GM18519 (cell line): ENCODE data around the gene FITM1.

Experiments
- ATAC-seq: cut with Tn5 transposase; IDR thresholded peaks from one replicate; pipeline ENCODE4 v1.9.1; 2021; ENCODE audit warnings: mild to moderate bottlenecking, moderate library complexity; ENCODE audit not compliant: unreplicated experiment, low FRiP score

The FITM1 gene

DNA sequence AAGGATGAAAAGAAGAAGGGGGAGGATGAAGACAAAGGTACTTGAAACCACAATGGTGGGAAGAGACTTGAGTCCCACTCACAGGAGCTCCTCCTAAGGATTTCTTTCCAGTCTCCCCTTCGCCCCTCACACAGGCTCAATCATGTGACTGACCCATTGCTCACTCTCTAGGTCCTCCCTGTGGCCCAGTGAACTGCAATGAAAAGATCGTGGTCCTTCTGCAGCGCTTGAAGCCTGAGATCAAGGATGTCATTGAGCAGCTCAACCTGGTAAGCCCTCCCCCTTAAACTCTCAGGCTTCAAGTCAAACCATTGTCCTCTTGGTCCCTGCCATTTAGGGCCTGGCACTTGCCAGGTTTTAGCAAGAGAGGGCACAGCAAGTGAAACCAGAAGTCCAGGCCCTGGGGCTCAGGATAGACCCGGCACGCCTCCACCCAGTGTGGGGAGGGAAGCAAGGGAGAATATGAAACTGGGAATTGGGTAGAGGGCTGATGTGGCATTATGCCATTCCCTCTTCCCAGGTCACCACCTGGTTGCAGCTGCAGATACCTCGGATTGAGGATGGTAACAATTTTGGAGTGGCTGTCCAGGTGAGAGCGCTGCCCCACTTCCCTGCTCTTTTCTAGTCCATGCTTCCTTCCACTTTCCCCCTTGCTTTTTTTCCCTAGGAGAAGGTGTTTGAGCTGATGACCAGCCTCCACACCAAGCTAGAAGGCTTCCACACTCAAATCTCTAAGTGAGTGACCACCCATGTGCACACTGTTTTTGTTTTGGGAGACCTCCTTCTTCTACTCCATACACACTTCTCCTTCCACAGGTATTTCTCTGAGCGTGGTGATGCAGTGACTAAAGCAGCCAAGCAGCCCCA lies 7.3 kb downstream of the FITM1 start:
- no peak for ATAC-seq

DNA sequence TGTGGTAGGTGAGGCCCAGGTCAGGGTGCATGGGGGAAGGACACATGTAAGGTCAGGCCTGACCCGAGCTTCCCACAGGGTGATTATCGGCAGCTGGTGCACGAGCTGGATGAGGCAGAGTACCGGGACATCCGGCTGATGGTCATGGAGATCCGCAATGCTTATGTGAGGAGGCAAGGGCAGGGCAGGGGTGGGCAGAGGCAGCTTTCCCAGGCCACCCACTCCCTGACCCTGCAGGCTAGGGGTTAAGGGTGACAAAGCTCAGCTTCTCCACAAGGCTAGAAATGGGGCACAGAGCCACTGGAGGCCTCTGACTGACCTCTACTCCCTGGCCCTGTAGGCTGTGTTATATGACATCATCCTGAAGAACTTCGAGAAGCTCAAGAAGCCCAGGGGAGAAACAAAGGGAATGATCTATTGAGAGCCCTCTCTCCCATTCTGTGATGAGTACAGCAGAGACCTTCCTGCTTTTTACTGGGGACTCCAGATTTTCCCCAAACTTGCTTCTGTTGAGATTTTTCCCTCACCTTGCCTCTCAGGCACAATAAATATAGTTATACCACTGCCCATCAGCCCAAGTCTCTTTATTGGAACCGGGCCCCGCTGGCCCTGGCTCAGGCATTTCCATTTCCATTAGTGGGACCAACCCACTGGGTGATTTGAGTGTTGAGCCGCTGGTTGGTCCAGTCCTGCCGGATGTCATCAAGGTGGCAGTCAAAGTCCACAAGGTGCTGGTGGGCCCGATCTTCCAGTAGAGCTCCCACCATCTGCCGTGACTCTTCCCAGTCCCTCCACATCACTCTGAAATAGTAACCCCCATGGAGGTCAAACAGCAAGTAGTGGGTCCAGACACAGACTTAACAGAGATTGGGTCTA lies 8.2 kb downstream of the FITM1 start:
- ATAC-seq = no peak

DNA sequence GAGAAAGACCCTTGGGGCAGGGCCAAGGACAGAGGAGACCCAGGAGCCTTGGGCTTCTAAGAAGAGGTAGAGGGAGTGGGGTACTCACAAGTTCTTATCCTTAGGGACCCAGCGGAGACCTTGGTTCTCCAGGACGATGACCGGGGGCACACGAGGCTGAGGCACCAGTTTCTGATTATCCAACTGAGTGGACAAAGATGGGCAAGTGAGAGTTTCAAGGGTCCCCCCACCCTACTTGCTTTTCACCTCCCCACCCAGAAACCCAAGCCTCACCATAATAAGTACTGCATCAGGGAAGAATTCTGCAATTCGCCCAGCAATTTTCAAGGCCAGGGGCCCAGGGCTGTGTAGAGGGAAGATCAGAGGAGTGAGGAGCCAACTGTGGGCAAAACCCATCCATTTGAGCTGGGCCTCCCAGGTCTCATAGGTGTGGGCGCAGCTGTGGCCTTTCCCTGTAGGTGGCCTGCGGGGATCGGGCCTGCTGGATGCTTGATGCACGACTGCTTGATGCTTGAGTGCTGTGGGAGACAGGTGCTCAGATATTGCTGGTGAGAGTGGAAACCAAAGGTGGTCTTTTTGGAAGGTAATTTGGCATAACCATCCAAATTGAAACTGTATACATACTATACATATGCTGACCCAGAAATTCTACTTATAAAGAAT lies 8.9 kb downstream of the FITM1 start:
- no peak for ATAC-seq

DNA sequence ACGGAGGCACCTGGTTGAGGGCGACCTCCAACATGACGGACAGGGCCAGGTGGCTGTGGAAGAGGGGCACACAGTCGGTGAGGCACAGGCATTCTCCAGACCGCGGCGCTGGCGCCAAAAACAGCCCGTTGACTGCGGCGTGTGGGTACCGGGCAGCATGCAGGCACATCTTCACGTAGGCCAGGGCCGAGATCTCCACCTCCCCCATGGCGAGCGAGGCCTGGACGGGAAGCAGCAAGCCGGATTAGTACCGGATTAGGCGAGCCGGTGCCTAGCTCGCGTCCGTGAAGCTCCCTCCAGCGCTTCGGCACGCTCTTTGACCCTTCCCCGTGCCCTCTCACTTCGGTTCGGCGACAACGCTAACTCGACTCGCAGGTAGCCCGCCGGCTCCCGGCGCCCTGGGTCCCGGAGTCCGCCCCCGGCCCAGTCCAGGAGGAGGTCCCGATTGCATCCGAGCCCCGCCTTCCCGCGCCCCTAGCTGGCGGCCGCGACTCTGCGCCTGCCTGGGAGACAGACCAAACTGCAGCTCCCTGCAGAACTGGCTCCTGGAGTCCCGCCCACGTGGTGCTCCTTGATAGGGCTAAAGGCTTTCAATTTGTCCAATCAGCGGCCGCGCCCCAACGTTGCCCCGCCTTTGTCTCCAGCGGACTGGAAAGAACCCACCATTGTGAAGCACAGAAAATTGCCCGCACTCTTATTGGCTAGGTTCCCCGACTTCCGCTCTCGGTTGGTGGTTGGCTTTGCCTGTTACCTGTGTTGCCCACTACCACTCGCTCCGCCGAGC lies 10.8 kb downstream of the FITM1 start, which contains the start of gene EMC9:
Gene EMC9, minus strand, starts transcription at position 495 of the 784 bp plus-strand sequence. Its CDS starts 287 bp downstream, at position 208.
- ATAC-seq = peak; percentile 76

DNA sequence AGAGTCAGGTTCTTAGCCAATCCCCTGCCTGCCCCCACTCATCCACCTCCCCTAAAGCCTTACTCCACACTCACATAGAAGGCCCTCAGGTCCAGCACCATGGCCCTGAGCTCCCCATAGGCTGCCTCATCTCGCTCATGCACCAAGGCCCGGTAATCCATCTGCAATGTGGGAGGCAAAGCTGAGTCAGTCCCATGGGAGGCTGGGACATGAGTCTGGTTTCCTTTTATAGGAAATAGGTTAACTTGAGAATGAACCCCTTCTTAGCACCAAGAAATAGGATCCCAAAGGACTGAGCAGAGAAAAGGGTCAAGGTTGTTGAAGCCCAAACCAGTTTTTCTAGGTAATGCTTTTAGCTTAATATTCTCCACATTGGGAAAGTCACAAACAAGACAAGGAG lies 13.1 kb downstream of the FITM1 start:
- no peak for ATAC-seq

DNA sequence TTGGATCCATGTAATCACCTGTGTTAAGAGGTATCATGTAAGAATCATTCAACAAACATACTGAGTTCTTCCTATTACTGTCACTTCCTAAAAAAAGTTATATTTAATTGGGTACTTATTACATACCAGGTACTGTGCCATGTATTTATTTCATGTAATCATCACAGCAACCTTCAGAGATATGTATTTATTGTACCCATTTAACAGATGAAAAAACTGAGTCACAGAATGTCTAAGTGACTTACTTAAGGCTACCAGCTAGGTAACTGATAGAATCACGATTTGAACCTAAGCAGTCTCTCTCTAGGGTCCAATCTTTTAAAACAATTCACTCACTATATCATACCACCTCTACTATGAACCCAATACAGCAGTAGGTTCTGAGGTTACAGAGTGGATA lies 14.0 kb downstream of the FITM1 start:
- ATAC-seq = no peak

DNA sequence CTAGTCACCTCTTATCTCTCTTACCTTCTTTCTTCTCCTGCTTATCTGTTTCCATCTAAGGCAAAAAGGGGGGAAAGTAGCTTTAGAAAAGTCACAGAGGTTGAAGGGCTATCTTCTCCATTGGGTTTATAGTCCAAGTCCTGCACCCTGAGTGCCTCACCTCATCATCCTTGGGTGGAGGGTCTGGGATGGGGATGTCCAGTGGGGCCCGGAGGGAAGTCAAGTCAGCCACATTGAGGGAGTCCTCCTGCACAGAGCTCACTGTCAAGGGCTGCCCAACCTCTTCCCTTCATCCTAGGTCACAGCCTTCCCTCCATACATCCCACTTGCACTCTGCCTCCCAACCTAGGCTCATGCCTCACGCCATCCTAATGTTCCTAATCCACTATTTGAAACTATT lies 14.8 kb downstream of the FITM1 start:
- no peak for ATAC-seq

DNA sequence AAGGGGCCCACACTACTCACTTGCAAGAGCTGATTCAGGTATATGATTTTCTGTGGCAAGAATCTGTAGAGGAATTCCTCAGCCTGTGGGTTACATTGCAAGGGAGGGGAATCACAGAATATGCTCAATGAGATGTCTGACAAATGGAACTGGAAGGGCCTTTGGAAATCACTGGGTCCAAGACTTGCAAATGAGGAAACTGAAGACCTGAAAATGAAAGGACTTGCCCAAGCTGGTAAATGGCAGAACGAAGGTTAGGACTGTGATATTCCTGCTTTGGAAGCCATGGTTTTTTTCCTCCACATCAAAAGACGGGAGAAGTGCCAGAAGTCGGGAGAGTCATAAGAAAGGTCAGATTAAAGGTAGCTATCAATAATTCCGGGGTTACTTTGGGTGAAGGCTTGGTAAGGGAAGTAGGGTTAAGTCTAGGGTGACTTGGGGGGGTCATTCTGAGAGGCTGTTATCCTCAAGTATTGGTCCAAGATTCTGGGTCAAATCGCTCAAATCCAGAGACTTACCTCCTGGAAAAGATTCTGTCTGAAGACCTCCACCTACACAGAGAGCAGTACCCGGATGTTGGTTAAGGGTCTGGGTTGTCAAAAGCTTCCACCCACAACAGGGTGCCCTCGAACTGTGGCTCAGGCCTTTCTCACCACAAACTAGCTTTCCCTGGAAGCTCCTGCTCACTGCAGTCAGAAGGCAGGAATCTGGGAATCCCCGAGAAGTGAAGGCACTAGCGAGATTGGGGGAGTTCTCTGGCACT lies 15.4 kb downstream of the FITM1 start:
- ATAC-seq = no peak

DNA sequence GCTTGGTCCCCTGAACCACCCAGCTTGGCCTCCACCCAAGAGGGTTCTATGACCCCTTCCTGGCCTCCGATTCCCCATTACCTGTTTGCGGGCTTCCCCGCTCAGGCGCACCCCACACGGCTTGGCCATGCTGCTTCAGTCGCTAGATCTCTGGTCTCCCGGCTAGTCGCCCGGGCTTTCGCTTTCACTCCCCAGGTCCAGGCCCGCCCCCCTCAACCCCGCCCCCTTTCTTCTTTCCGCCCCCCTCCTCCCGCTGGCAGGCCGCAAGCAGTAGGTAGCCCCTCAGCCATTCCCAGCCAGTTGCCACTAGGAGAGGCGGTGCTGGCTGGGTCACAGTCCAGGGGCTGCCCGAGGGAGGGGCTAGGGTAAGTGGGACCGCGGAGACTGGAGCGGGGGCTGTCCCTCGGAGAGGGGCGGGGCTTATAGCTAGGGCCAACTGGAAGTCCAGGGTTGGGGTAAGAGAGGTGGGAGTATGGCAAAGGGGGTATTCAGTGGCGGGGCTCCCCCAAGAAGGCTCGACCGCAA lies 16.1 kb downstream of the FITM1 start, which contains the start of gene PSME2:
Gene PSME2, minus strand, starts transcription at position 158 of the 525 bp plus-strand sequence. Its CDS starts 29 bp downstream, at position 129.
- ATAC-seq = peak; percentile 41

DNA sequence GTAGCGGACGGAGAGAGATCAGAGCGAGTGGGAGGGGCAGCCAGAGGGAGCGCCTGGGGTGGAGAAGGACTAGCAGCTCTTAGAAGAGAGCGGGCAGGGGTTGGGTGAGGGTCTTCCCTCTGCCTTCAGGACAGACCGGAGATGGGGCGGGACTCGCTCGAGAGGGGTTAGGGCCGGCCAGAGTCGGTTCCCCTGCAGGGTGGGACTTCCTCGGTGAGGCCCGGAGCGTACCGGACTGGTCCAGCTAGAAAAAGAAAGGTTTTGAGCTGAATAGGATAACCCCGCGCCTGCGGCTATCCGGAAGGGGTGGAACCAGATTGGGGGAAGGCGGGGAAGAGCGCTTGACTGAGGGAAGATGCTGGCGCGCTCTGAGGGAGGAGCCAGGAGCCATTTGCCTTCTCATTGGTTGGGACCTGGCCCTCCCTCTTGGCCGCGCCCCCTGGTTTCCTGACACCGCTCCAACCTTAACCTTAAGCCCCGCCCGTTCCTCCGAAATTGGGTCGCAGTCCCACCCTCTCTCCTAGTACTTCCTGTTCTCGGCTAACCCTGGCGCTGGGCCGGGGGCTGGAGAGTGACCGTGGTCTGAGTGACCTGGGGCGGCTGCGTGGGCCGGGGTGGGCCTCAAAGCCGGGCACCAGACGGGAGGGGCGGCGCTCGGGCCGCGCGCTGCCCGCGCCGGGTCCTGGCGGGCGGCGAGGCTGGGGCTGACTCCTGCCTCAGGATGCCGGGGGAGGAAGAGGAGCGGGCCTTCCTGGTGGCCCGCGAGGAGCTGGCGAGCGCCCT lies 16.7 kb downstream of the FITM1 start, which contains the start of gene RNF31:
Gene RNF31, plus strand, starts transcription at position 521 of the 783 bp plus-strand sequence. Its CDS starts 201 bp downstream, at position 722.
- ATAC-seq = peak; percentile 65

DNA sequence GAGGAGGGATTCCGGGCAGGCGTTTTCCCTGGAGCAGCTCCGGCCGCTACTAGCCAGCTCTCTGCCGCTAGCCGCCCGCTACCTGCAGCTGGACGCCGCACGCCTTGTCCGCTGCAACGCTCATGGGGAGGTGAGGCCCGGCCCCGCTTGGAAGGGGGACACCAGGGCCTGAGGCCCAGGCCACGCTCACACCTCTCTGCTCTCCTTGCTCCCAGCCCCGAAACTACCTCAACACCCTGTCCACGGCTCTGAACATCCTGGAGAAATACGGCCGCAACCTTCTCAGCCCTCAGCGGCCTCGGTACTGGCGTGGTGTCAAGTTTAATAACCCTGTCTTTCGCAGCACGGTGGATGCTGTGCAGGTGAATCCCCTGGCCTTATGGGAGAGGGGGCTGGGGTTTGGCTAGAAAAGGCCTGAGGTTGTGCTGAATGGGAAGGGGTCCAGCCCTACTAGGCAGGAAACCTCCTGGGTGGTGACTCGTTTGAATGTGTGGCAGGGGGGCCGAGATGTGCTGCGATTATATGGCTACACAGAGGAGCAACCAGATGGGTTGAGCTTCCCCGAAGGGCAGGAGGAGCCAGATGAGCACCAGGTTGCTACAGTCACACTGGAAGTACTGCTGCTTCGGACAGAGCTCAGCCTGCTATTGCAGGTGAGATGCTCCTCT lies 17.4 kb downstream of the FITM1 start:
- ATAC-seq = no peak

DNA sequence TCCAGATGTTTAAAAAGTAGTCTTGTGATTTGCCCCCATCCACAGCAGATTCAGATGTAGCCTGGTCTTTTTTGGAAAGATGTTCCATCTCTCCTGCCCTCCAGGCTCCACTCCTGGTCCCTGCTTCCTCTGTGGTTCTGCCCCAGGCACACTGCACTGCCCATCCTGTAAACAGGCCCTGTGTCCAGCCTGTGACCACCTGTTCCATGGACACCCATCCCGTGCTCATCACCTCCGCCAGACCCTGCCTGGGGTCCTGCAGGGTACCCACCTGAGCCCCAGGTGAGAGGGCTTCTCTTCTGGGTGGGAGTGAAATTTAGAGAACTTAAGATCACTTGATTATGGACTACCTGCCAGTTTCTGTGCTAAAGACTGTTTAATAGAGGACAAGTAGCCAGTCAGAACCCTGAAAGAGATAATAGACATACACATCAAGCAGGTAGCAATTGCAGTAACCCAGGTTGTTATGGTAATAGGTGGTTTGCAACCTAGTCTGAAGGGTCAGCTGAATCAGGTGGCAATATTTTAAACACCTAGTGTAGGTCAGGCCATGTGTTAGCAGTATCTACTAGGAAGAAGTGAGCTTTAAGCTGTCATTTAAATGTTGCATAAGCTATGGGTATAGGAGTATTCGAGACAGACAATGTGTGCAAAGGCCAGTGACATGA lies 19.0 kb downstream of the FITM1 start:
- no peak for ATAC-seq

DNA sequence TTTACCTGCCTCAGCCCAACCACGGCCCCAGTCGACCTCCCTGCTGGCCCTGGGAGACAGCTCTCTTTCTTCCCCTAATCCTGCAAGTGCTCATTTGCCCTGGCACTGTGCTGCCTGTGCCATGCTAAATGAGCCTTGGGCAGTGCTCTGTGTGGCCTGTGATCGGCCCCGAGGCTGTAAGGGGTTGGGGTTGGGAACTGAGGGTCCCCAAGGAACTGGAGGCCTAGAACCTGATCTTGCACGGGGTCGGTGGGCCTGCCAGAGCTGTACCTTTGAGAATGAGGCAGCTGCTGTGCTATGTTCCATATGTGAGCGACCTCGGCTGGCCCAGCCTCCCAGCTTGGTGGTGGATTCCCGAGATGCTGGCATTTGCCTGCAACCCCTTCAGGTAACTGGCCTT lies 19.6 kb downstream of the FITM1 start:
- ATAC-seq = no peak

DNA sequence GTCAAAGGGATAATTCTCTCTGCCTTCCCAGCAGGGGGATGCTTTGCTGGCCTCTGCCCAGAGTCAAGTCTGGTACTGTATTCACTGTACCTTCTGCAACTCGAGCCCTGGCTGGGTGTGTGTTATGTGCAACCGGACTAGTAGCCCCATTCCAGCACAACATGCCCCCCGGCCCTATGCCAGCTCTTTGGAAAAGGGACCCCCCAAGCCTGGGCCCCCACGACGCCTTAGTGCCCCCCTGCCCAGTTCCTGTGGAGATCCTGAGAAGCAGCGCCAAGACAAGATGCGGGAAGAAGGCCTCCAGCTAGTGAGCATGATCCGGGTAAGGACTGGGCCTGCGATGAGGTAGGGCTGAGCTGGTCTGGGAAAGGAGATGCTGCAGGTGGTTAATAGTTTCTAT lies 20.1 kb downstream of the FITM1 start:
- ATAC-seq = no peak

DNA sequence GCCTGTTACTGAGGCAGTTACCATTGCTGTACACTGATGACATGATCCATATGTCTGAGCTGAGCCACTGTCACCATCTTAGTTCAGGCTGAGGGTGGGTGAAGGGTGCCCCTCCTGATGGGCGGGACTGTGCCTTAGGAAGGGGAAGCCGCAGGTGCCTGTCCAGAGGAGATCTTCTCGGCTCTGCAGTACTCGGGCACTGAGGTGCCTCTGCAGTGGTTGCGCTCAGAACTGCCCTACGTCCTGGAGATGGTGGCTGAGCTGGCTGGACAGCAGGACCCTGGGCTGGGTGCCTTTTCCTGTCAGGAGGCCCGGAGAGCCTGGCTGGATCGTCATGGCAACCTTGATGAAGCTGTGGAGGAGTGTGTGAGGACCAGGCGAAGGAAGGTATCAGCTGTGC lies 20.5 kb downstream of the FITM1 start:
- ATAC-seq = no peak

DNA sequence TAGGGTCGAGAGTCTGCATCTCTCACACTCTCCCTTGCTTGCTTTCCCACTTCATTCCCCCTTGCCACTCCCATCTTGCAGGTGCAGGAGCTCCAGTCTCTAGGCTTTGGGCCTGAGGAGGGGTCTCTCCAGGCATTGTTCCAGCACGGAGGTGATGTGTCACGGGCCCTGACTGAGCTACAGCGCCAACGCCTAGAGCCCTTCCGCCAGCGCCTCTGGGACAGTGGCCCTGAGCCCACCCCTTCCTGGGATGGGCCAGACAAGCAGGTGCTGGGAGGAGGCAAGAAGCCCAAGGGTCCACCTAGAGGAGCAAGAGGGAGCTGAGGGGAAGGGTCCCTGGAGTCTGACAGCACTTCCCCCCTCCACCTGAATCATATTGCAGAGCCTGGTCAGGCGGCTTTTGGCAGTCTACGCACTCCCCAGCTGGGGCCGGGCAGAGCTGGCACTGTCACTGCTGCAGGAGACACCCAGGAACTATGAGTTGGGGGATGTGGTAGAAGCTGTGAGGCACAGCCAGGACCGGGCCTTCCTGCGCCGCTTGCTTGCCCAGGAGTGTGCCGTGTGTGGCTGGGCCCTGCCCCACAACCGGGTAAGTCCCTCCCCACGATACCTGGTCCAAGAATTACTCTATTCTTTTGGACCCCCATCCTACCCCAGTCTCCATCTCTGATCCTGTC lies 21.1 kb downstream of the FITM1 start:
- no peak for ATAC-seq

DNA sequence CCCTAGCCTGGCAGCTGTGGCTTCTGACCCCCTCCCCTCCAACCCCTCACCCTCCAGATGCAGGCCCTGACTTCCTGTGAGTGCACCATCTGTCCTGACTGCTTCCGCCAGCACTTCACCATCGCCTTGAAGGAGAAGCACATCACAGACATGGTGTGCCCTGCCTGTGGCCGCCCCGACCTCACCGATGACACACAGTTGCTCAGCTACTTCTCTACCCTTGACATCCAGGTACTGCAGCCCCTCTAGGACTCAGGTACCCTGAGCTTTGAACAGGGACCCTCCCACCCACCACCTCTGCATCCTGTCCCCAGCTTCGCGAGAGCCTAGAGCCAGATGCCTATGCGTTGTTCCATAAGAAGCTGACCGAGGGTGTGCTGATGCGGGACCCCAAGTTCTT lies 24.6 kb downstream of the FITM1 start:
- ATAC-seq = no peak
